Placental pericyte (primary cell): Measurements from ENCODE around the gene GTSE1. TPM values are rescaled to one million over a fixed set of nuclear protein-coding genes. Genes with fewer than 3 reads are reported as not detected.

Experiments used
- total RNA-seq: library from RNA; depleted of rRNA; stranded (reverse); fragments of >200 nt; gene quantifications from 2 replicates; pipeline ENCODE4 v1.2.3, GENCODE V29; 2012

GTSE1 gene
- 0.66 and 26.3 TPM in 2 replicates for total RNA-seq

GRCh38 chr22:46296257-46297150, at the start of gene GTSE1:
Gene GTSE1, plus strand, starts transcription at chr22:46296870. Its CDS starts 531 bp downstream, at chr22:46297401.

GRCh38 chr22:46250035-46250782, 46.5 kb upstream of the GTSE1 start, which contains the start of gene CDPF1:
Gene CDPF1, minus strand, starts transcription at chr22:46250293. Its CDS starts 2,009 bp downstream, at chr22:46248284.

GRCh38 chr22:46263216-46263590, 33.5 kb upstream of the GTSE1 start, which contains the start of gene PKDREJ:
Gene PKDREJ, minus strand, starts transcription at chr22:46263343. Its CDS starts 21 bp downstream, at chr22:46263322.

GRCh38 chr22:46267431-46268279, 29.0 kb upstream of the GTSE1 start, which contains the start of gene TTC38:
Gene TTC38, plus strand, starts transcription at chr22:46268008. Its CDS starts 32 bp downstream, at chr22:46268040.

DNA sequence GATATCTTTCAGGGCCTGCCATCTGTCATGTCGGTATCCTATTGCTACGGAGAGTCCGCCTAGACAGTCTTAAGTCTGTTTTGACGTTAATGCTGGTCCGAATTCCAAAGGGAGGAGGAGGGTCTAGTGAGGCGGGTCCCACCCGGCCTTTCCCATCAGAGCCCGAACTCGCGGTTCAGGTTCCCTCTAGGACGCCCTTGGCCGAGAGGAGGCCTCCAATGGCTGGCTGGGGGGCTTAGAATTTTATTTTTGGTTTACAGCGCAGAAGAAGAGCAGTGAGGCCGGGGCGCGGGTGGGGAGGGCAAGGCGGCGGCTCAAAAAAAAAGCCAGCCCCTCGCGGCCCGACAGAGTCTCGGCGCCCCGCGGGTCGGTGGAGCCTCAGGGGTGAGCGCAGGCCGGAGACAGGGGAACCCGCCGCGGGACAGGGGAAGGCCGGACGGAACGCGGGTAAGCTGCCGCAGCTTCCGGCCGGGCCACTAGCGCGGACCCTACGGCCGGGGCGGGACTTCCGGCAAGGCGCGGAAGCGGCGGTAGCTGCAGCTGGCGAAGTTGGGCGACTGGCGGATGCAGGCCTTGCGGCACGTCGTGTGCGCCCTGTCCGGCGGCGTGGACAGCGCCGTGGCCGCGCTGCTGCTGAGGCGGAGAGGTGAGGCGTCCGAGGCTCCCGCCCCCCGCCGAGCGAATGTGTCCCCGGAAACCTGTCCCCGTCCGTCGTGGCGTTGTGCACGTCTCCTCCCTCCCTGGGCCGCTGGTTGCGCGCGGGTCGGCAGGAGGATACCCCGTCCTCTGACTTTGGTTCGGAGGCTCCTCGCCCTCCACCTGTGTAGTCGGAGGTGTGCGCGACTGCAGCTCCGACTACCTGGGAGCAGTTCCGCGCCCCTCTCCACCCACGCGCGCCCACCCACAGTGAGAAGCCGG, 38.8 kb downstream of the GTSE1 start, which contains the start of gene TRMU:
TSS of gene TRMU (plus strand) at position 514 of the 918 bp plus-strand sequence. CDS start at position 565, 51 bp downstream.

Other genes starting within 250 kb of the GTSE1 start
- gene PPARA, start 146.3 kb upstream of the GTSE1 start, total RNA-seq: 10.1 and 10.5 TPM in 2 replicates
- 6.2 and 8.3 TPM in 2 replicates for gene CDPF1, start 46.6 kb upstream of the GTSE1 start, total RNA-seq
- gene PKDREJ, start 33.5 kb upstream of the GTSE1 start, total RNA-seq: not detected in 2 replicates
- gene TTC38, start 28.9 kb upstream of the GTSE1 start, total RNA-seq: 23.0 and 47.4 TPM in 2 replicates
- gene TRMU, start 38.8 kb downstream of the GTSE1 start, total RNA-seq: 22.8 and 37.8 TPM in 2 replicates
- gene CELSR1, start 240.8 kb downstream of the GTSE1 start, total RNA-seq: under 0.01 and 0.43 TPM in 2 replicates